ENCODE measurements around the gene ZBTB12.

ZBTB12 gene

DNA sequence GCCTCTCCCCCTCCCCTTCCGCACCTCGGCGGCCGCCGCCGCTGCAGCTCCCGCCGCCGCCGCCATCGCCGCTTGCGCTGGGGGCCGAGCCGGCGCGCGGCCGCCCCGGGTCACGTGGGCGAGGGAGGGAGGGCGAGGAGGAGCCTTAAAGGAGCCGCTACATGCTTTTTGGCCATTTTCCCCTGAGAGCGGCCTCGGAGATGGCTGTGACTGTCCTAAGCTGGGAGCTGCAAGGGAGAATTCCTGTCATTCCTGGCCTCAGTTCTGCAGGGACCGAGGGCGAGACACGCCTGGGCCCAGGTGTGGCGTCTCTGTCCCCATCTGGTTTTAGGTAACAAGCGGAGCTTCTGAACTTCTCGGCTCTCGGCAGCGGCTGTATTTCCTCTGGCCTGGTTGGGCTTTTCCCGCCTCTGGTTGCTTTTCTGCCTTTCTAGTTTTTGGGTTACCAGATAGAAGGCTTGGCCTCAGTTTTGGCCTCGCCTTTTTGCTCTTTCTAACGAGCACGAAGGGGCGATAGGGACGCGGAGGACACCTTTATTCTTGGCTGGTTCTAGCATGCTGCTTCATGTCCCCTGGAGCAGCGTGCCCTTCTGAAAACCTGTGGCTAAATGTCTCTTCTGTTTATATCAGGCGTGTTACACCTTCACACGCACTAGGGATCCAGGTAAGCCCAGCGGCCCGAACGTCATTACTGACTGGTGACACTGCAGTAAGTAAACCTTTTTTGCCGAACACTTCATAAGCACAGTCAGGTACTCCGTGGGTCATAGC is 4.1 kb downstream of the ZBTB12 start, which contains the start of gene EHMT2:
Gene EHMT2 (minus strand): TSS at position 87 of the 771 bp plus-strand sequence. CDS start 21 bp downstream, at position 66.
- peak; percentile 67 to 82 (median 73) for DNase-seq (ENCODE audit: low read depth in 4 of 4, low spot score in 1 of 4)

DNA sequence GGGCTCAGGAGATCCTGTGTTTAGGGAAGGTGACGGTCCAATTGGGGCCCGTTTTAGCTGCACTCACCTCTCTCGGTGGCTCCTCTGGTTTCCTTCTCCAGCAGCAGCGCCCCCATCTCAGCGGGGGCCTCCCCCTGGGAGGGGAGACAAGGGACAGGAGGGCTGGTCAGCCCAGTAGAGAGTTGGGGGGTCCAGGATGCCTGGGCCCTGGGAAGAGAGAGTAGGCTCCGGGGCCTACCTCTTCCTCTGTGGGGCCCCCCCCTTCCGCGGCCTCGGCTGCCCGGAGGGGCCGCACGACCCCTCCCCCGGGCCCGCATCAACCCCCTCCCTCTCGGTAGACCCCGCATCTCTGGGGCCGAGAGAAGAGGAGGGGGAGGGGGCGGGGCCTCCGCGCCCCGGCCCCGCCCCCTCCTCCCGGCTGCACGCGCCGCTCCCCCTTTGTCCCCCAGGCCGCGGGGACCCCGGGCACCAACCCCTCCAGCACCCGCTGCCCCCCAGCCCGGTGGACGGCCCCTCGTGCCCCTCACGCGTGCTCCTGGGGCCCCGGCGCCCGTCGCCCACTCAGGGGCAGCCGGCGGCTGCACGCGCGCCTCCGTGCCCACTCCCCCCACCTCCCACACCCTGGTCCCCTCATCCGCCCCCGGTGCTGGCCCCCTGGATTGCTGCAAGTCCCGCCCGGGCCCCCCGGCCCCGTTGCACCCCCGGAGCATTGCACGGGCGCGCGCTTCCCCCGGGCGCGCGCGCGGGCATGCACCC is 4.9 kb downstream of the ZBTB12 start:
- no peak for DNase-seq (ENCODE audit: low read depth in 4 of 4, low spot score in 1 of 4)

DNA sequence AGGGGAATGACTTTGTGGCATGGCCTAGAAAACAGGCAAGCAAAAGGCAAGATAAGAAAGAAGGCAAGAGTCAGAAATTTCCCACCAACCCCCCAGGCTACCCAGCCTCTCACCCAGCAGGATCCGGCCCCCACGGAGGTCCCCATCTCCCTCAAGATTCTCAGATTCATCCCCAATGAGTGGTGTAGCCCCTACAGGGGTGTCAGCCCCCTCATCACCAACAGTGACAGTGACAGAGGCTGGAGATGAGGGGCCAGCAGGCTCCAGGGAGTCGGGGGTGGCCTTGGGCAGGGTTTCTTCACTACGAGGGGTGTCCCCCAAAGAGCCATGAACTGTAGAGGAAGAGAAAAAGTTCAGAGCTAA is 5.4 kb downstream of the ZBTB12 start:
- DNase-seq (ENCODE audit: low read depth in 4 of 4, low spot score in 1 of 4) = no peak

DNA sequence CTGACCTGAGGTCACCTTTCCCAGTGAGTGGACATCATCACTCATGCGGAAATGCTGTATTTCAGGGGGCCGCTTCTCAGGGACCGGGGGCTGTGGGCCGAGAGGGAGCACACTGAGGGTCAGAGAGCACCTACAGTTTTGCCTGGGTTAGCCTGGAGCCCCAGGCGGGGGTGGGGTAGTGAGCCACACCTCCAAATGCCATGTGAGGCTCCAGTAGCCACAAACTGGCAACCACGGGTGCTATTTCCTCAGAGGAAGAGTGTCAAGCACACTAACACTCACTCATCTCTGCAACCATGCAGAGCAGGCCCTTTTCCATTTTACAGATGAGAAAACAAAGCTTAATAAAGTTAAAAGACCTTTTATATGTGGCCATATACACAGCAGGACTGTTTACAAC is 9.1 kb downstream of the ZBTB12 start:
- no peak for DNase-seq (ENCODE audit: low read depth in 4 of 4, low spot score in 1 of 4)

DNA sequence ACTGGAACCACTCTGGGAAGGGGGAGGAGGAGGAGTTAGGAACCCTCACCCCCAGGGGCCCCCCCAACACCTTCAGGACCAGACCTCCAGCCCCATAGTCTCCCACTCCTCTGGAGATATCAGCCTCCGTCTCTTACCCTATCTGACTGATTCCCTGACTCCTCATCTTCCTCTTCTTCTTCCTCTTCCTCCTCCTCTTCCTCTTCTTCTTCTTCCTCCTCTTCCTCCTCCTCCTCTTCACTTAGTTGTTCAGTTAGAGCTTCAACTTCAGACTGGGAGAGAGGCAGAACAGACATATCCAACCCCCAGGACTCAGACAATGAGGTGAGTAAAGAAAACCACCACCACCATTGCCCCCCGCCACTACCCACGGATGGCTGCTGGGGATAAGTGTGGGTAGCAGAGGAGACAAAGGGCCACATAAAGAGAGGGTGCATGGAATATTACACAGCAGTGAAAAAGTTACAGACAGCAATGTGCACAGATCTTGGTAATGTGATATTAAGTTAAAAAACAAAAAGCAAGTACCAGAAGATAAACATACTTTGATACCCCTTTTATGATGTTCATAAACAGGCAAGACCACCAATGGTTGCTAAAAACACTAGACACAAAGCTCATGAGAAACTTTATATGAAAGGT is 12.4 kb downstream of the ZBTB12 start:
- no peak for DNase-seq (ENCODE audit: low read depth in 4 of 4, low spot score in 1 of 4)

DNA sequence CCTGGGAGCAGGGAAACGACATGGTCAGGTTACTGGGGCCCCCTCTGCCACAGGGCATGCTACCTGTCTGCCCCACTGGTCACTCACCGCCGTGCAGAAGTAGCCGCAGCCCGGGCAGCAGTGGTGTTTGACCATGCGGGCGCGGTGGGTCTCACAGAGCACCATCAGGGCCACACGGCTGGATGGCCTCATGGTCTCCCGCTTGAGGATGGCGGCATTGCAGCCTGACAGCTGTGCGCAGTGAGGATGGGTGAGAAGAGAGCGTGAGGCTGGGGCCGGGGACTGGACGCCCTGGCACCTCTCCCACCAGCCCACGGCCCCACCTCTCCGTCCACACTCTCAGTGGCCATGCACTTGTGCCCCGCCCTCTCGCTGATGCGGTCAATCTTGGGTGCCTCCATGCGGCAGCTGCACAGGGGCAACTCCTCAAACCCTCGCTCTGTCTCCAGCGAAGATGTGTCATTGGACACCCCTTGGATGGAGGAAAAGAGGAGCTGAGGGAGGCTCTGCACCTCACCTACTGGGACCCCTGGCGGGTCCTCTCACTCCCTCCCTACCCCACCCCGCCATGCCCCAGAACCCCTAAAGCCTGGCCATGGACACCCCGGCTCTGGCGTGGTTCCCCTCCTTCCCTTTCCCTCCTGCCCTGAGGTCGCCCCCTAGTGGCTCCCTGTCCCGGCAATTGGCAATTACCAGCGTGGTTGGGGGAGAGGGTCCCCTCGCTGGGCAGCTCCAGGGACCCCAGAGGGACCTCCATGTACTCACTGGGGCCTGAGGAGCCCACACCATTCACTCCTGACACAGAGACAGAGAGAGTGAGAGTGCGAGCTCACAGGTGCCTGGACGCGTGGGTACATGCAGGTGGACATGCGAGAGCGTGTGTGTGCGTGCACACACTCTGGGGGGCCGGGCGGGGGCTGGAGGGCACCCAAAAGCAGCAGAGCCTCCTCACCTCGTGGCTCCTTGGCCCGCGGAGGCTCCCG is 13.3 kb downstream of the ZBTB12 start:
- peak; percentile 34 to 52 (median 46) for DNase-seq (ENCODE audit: low read depth in 4 of 4, low spot score in 1 of 4)

DNA sequence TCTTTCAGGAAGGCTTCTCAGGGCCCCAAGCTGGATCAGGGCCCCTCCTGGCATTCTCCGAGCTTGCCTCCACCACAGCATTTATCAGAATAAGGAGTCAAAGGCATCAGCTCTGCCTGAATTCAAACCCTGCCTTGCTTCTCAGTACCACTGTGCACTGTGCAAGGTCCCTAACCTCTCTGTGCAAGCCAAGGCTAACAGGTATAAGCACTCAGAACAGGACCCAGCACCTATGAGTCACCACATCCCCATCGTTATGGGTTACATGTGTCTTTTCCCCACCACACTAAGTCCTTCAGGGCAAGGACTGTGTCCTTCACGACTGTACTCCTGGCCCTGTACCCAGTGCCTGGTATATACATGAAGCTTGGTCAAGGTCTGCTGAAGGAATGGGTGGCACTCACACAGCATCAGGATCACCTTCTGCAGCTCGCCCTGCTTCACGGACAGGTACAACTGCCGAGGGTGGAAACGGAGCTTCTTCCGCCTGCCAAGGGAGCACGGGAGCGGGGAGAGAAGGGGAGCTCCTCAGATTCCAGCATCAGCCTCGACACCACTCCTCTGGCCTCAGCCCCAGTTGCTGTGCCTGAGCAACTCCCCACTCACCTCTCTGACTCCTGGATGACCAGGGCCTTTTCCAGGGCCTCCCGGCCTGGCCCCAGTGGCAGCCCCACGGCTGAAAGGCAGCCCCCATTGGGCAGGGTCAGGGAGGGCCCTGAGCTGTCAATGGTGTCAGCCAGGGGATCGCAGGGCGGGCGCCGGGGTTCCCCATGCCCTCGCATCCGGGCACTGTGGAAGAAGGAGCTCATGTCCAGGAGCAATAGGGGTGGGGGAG is 14.5 kb downstream of the ZBTB12 start:
- DNase-seq (ENCODE audit: low read depth in 4 of 4, low spot score in 1 of 4) = no peak

DNA sequence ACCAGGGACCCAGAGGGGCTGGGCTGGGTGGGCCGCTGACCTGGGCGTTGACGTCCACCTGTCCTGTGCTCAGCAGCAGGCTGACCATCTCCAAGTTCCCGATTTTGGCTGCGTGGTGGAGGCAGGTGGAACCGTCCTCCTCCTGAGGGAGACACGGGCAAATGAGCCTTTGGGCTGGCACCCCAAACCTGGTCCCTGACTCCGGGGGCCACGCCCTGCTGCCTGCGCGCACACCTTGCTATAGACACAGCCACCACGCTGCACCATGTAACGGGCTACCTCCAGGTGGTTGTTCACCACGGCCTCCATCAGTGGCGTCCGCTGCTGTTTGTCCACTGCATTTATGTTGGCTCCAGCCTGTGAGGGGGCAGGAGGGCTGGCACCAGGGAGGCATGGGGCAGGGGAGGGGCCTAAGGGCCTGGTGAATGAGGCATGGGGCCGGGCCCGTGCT is 15.3 kb downstream of the ZBTB12 start:
- DNase-seq (ENCODE audit: low read depth in 4 of 4, low spot score in 1 of 4) = no peak

DNA sequence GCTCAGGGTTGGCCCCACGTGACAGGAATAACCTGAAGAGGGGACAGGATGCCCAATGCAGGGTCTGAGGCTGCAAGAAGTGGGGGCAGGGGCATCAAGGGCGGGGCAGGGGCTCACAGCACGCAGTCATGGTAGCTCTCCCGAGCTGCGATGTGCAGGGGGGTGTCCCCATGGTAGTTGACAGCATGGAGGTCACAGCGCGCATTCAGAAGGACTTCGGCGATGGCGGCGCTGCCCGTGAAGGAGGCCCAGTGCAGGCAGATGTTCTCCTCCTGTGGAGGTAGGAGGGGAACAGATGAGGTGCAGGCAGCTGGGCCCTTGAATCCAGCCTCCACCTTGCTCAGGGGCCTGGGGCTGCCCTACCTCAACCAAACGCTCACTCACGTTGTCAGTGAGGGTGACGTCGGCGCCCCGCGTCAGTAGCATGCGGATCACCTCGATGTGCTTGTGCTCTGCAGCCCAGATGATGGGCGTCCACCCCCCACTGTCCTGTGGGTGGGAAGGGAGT is 17.3 kb downstream of the ZBTB12 start:
- DNase-seq (ENCODE audit: low read depth in 4 of 4, low spot score in 1 of 4) = no peak

DNA sequence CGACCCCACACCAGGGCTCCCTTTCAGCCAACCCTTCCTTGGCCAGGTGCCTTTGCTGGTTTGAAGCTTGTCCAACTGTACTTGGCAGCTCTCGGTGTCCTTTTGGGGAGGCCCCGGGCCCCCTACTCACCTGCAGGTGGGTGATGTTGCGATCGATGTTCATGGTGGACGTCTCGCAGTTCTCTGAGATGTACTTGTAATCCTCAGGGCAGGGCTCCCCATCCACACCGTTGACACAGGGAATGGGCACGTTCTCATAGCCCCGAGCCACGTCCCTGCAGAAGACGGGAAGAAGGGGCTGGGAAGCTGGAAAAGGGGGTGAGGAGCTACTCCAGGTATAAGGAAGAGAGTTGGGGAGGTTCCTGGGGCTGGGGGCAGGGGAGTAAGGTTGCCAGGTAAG is 18.2 kb downstream of the ZBTB12 start:
- DNase-seq (ENCODE audit: low read depth in 4 of 4, low spot score in 1 of 4) = no peak

DNA sequence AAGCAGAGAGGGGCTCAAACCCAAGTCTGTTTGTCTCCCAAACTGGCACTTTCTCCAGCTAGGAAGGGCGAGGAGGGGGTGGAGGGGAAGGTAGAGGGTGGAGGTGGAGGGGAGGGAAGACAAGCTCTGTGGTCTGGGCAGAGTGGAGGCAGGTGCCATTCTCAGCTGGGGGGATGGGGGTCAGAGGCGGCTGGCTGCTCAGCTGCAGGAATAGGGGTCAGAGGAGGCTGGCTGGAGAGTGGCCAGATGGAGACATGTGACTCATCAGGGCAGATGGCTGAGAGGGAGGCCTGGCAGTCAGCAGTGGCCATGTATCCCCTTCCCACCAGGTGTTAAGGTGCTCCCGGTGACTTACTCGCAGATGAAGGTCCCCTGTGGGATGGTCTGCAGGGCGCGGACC is 19.5 kb downstream of the ZBTB12 start:
- no peak for DNase-seq (ENCODE audit: low read depth in 4 of 4, low spot score in 1 of 4)

DNA sequence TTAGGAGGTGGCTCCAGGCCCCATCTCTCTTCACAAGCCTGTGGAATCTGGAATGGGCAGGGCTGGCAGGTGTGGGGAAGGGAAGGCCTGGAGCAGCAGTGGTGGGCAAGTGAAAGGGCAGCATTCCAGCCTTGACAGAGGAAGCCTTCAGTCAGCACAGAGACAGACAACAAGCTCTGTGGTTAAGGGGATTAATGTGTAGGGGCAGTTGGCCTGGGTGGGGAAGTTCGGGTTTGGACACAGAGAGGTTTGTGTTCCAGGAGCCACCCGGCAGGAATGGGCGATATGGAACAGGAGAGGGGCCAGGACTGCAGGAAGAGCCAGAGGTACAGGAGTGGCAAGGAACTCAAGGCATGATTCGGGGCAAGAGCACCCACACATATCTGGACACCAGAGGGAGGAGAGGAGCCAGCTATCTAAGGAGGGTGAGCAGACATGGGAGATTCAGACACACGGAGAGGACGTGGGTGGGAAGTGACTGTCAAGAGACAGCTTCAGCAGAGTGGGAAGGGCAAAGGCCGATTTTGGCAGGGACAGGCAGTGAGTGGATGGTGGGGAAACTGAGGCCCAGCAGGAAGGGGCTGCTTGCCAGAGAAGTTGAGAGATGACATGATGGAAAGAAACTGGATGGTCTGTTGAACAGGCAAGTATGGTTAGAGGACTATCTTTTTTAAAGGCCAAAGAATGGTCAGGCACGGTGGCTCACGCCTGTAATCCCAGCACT is 20.6 kb downstream of the ZBTB12 start:
- no peak for DNase-seq (ENCODE audit: low read depth in 4 of 4, low spot score in 1 of 4)

DNA sequence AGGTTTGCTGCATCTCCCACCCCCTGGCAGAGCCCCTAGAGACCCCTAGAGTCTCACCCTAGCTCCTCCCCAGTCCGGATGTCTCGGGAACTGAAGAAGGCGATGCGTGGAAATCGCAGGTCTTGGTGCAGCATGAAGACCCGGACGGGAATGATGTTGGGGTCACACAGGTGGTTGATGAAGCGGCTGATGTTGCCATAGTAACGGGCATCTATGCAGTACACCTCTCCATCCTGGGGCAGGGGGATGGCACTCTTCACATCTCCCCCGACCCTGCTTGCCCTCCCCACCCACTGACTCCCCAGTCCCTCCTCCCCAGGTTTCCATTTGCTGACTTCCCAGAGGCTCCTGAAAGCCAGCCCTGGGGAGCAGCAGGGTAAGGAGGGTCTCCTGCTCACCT is 21.3 kb downstream of the ZBTB12 start:
- no peak for DNase-seq (ENCODE audit: low read depth in 4 of 4, low spot score in 1 of 4)

DNA sequence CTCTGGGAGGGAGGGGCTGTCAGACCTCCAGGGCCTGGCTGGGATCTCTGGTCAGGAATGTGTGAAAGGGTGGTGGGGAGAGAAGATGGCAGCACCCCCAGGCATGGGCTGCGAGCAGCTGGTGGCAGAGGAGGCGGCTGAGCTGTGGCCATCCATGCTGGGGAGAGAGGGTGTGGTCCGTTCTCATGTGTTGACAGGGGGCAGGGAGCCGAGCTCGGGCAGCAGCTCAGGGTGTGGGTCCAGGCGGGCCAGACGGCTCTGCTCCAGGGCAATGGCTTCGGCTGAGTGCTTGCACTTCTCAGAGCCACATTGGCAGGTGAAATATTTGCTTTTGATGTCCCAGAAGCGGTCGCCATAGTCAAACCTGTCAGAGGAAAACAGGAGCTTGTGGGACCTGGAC is 22.0 kb downstream of the ZBTB12 start:
- no peak for DNase-seq (ENCODE audit: low read depth in 4 of 4, low spot score in 1 of 4)

DNA sequence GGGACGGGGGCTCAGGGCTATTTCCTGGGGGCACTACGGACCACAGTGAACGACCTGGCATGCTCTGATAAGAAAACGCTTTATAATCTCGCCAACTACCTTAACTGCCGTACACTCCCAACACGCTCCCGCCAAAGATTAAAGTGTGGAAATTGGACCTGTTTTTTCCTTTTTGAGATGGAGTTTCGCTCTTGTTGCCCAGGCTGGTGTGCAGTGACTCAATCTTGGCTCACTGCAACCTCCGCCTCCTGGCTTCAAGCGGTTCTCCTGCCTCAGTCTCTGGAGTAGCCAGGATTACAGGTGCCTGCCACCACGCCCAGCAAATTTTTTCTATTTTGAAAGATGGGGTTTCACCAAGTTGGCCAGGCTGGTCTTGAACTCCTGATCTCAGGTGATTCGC is 22.7 kb downstream of the ZBTB12 start:
- no peak for DNase-seq (ENCODE audit: low read depth in 4 of 4, low spot score in 1 of 4)

DNA sequence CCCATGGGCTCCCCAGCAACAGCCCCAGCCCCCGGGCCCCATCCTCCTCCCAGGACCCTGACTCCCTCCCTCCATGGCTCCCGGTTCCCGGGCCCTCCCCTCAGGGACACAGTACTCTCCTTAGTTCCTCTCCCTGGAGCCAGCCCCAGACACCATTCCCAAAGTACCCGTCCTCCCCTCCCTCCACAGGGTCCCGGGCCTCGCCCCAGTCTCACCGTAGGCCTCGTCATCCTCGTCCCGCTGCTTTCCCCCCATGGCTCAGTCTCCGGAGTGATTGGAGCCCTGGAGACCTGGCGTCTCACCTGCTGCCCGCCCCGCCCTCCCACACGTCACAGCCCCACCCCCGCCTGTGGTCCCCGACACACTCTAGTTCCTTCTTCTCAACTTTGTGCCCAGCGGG is 23.2 kb downstream of the ZBTB12 start, which contains the start of gene SLC44A4:
Gene SLC44A4 (minus strand): TSS at position 272 of the 400 bp plus-strand sequence. CDS start 17 bp downstream, at position 255.
- no peak for DNase-seq (ENCODE audit: low read depth in 4 of 4, low spot score in 1 of 4)

DNA sequence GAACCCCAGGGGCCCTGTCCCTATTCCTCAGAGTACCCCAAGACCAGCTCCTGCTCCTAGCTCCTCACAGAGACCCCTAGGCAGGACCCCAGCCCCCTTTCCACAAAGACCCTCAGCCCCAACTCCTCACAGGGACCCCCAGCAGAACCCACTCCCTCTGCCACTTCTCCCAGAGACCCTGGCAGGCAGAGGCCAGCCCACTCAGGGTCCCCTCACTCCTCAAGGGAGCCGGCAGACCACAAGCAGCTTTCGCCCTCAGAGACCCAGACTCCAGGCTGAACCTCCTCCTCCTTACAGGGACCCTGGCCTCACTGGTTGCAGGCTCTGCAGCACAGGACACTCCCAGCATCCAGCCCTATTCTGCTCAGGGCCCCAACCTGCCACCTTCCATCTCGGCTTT is 23.7 kb downstream of the ZBTB12 start:
- no peak for DNase-seq (ENCODE audit: low read depth in 4 of 4, low spot score in 1 of 4)

DNA sequence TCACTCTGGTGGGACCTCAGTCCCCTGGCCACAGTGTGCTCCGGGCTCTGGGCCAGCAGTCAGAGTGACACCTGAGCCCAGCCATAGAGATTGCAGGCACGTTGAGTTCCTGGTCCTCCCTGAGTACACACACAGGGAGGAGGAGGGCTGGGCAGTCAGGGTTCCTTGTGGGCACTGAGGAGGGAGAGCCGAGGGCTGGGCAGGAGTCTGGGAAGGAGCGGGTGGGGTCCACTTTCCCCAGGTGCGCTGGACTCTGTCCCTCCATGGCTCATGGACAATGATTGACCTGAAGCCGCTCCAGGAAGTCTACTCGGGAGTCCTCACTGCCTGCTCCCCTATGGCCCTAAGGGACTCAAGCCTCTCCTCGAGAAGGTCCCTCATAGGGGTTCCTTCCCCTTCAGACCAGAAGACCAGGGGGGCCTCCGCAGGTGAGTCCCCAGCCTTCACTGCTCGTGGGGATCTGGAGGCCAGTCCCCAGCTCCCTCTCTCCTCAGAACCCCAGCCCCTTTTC is 24.2 kb downstream of the ZBTB12 start:
- no peak for DNase-seq (ENCODE audit: low read depth in 4 of 4, low spot score in 1 of 4)

Data from stimulated activated CD4-positive, alpha-beta T cell treated with anti-CD3 and anti-CD28 coated beads, Interleukin-1b, Interleukin-23, amount 100 ng/mL, for 24 hours (primary cell).